GM21825 (cell line): ENCODE results near the gene PBX4.

Experiments
- ATAC-seq: cut with Tn5 transposase; IDR thresholded peaks from one replicate; pipeline ENCODE4 v1.9.1; 2021; ENCODE audit warnings: mild to moderate bottlenecking, moderate library complexity; ENCODE audit not compliant: unreplicated experiment

PBX4 gene

DNA sequence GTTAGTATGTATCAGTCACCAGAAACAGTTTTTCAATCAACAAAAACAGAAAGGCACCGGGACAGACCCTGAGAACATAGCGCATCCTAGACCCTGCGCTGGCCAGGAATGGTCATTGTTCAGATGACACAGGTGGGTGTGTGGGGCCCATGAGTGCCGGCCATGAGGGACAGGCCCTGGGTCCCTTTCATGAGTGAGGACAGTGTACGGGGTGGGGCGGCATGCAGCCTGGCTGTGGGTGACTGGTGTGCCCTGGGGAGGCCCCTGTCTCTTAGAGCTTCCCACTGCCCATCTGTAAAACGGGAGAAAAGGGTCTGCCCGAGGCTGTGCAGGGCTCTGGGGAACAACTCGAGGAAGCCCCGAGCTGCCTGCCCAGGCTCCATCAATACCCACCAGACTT is 25.8 kb downstream of the PBX4 start:
- ATAC-seq = no peak

DNA sequence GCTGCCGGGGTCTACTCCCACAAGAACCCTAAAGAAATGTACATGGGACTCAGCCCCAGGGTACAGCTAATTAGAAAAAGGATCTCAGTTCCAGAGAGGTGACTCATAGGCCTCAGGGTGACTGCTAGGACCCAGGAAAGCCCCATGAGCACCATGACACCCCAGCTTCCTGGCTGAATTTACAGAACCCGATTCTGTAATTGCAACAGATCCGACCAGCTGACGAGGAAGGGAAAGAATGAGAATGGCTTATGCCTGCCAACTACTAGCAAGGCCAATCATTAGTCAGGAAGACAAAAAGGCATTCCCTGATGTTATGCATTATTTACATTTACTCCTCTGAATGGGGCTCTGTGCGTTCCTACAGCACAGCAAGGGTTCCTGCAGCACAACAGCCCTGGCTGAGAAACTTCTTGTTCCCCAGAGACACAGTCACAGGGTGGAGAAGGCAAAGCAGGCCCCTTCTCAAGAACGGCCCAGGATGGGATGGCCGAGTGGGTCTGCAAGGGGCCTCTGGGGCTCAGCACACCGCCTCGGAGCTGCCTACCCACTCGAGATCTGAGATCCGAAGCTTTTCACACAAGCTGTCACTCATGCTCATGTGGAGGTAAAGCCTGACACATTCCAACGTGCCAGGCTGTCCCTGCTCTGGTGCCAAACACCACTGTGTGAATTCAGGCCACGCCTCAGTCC is 27.2 kb downstream of the PBX4 start:
- ATAC-seq = no peak

DNA sequence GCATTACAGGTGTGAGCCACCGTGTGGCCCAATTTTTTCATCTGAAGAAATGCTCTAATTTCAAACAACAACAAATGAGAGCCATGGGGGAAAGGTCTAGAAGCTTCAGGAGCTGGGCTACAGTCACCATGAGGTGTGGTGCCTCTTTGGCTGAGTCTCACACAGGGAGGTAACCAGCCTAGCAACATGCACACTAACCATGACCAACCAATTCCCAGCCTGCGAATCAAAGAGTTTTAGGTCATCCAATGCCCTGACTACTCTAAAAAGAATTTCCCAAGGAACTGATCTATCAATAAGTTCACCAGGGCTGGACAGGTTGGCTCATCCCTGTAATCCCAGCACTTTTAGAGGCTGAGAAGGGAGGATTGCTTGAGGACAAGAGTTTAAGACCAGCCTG is 29.9 kb downstream of the PBX4 start:
- no peak for ATAC-seq

DNA sequence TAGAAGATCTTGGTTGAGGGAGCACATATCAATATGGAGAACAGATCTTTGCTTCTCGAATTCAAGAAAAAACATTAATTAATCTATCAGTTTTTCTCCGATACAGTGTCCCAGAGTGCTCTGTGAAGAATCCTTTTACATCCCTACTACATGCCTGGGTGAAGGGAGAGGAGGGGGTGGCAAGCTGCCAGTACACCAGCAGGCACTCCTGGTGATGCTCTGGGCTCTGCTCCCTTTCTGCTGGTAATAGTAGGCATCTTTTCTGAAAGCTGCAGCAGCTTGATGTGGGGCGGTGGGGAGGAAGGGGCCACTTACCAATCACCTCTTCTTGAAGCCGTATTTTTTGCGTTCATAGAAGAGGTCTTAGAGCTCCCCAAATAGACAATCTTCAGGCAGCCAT is 30.7 kb downstream of the PBX4 start:
- ATAC-seq = no peak

DNA sequence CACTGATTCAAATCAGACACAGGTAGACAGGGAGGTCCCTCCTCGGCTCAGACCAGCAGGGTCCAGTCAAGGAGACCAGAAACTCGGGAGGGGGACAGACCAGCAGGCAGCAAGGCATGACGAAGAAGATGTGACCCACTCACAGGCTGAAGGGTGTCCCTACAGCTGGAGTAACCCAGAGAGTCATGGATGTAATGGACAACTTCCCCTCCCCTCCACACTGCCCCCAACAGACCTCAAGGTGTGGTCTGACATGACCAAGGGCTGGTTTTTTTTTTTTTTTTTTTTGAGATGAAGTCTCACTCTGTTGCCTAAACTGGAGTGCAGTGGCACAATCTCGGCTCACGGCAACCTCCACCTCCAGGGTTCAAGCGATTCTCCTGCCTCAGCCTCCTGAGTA is 34.1 kb downstream of the PBX4 start:
- ATAC-seq = no peak

DNA sequence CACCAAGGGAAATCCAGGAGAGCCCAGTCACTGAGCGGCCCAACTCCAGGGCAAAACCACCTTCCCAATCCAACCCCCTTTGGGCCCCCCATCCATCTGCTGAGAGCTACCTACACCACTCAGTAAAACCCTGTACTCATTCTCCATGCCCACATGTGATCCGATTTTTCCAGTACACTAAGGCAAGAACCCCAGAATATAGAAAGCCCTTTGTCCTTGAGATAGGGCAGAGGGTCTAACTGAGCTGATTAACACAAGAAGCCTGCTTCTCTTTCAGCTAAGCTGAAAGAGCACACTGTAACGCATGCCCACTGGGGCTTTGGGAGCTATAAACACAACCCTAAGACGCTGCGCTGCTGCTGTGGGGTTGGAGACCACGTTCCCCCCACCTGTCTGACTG is 36.0 kb downstream of the PBX4 start:
- ATAC-seq = no peak

DNA sequence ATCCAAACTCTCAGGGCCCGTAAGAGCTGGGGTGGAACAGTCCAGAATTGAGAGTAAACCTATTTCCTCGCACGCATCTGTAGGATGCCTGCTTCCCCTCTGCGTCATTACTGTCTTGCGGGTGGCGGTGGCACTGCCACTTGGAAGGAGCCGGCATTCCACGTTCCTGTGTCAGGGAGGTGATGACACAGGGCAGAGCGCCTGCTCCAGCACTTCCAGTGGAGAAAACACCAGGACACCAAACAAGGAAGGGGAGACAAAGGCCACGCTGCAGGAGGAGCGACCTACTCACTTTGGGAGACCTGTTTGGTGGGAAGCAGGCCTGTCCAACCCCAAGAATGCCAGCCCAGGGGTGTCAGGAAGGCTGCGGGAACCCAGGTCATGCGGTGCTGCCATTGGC is 37.1 kb downstream of the PBX4 start:
- ATAC-seq = no peak

DNA sequence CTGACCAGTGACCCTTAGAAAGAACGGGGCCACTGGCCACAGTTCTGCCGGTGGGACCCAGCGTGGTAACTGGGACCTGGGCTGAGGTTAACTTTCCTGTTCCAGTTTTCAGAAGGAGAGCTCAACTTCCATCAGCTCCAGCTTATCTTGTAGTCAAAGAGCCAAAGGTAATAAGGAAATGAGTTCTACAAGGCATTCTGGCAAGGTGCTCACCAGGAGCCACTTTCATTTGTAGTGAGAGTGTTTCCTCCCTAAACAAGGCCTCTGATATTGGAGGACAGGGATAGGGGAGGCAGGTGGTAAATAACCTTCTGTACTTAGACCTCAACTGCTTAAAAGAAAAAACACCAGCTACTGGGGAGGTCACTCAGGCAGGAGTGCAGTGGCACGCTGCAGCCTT is 38.1 kb downstream of the PBX4 start:
- no peak for ATAC-seq

DNA sequence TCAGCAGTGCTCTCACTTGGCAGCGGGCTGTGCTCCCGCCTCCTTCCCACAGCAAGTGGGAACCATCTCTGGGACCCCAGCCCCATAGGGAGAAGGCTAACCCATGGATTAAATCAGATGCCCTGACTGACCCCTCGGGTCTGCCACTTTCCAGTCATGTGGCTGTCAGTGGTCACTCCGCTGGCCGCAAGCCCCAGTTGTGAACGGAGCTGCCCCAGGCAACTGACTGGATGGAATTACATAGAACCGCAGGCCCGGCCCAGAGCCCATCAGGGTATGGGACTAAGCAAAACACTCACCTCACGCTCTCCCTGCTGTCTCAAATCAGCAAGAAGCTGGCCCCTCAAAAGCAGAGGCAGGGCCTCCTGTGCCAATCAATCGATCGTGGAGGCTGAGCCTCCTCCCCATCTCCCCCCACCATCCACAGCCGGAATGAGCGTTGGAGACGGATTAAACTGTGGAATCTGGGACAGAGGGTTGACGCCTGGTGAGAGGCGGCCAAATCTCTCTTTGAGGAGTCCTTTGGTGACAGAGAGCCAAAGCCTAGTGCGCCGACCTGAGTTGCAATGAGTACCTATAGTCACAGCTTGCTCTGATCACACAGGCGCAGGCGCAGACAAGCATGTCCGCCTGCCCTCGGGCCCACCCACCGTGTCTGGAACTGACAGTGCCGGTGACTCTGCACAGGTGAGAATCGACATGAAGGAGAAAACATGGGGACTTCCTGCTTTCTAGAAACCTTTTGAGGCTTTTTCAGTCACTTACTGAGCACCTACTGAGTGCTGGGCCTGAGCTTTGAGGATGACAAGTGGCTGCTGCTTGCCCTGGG is 38.7 kb downstream of the PBX4 start:
- no peak for ATAC-seq

DNA sequence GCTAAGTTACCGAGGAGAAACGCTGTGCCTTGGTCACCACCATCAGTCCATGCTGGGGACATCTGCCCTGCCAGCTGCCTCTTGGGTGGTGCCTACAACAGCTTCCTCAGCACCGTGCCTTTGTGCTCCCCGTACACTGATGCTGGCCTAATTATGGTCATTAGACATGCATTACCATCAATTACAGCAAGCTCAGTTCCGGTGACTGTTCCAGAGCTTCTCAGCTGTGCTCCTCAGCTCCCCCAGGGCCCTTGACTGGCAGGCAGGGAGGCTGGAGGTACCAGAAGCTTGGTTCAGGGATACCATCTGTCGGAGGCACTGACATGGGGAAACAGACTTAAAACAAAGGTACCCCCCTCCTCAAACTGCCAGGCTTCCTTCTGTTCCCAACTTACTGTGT is 40.2 kb downstream of the PBX4 start:
- no peak for ATAC-seq

DNA sequence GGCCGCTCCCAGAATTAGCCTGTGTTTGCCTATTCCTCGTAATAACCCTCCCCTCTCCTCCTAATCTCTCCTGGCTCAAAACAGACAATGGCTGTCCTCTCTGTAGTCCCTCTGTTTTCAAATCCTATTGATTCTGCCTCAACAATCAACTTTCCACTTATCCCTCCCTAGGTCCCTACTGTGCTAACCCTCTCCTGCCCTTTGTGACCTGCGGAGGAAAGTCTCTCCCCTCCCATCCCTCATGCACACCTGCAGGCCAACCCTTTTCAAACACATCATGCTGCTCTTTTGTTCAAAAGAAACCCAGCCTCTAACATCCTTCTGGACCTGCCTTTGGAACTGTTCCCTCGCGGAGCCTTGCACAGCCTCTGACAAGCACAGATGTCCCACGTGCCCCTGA is 43.1 kb downstream of the PBX4 start:
- no peak for ATAC-seq

DNA sequence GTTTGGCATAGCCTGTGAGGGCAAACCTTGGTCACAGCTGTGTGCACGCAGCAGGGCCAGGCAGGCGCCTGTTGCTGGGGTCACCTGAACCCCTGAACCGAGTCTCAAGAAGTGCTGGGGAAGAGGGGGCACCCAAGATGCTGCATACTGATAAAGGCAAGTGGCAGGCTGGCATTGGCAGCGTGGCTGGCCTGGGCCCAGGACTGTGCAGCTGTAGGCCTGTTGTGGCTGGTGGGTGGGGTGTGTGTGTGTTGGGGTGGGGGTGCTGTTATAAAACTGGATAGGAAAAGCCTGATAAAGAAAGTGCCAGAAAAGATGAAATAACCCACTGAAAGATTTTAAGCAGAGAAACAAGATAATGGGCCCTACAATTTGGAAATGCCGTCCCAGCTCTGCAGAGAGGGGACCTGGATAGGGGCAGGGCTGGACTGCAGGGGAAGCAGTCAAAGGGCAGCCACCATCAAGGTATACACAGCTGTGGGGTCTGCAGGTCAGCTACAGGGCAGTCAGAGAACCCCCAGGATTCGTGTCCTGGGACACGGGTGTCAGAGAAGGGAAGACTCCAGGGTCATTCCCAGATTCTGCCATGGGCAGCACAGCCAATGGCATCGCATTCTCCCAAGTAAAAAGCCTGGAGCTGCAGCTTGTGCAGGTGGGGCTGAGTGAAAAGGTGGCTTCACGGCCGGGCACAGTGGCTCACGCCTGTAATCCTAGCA is 47.3 kb downstream of the PBX4 start:
- ATAC-seq = no peak

DNA sequence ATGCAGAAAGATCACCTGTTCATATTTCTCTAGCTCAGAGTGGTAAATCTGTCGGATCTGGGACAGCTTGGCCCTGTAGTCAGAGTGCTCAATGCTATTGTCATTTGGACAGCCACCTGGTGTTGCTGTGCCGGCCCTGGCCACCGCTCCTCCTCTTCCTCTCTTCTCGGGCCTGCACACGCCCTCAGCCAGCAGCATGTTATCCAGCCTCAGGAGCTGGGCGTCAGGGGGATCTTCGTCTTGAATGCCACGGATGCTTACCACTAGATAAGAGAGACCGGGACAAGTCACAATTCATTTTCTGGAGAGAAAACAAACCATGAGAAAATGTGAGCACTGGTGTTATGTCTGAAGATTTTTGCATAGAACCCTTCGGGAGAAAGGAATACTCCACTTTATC is 47.9 kb downstream of the PBX4 start:
- ATAC-seq = no peak

DNA sequence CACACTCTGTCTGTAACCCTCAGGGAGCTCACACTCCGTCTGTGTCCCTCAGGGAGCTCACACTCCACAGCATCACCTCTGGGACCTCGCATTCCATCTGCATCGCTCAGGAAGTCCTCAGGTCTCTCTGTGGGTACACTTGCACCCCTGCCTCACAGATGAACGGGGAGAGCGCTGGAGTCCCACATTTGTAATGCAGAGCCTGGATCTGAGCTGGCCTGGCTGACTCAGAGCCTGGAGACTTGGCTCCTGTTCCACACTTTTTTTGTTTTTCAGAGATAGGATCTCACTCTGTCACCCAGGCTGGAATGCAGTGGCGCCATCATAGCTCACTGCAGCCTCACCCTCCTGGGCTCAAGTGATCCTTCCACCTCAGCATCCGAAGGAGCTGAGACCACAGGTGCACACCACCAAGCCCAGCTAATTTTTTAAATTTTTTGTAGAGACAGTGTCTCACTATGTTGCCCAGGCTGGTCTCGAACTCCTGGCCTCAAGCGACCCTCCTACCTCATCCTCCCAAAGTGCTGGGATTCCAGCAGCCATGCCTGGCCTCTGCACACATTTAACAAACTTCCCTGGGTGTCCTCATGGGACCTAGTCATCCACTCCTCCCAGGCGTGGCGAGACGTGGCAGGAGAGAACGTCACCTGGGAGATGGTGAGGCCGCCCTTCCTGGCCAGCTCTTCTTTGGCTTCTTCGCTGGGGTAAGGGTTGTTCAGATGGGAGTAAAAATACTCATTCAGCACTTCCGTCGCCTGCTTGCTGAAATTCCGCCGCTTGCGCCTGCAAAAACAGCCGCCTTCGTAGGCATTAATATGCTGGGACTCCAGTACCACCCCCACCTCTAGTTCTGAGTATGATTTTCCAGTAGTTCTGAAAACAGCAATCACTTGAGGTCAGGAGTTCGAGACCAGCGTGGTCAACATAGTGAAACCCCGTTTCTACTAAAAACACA is 49.4 kb downstream of the PBX4 start:
- no peak for ATAC-seq

DNA sequence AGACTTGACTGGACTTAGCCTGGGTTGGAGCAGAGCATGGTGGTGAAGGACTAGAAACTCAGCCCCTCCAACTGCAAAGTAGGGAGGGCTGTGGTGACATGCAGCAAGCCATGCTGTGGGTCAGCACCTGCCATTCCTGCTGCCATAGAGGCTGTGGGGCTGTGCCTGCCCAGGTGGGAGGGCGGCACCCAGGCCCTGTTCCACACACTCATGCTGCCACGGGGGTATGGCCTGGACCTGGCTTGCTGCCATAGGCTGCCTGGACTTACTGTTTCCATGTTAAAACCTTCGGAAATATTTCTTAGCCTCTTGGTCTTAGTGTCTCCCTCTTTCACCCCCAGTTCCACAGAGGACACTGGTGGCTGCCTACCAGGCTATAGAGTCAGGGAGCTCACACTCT is 51.1 kb downstream of the PBX4 start:
- ATAC-seq = no peak

DNA sequence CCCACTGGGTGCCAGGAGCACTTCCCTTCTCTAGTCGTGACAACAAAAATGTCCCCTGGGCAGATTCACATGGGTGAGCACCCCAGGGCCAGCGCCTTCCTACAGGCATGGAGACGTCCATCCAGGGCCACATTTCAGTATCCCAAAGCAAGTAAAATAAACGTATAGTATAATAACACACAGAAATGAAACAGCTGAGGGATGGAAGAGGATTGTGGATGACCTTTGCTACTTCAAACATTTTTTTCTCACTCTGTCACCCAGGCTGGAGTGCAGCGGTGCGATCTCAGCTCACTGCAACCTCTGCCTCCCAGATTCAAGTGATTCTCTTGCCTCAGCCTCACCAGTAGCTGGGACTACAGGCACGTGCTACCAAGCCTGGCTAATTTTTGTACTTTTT is 52.2 kb downstream of the PBX4 start:
- ATAC-seq = no peak

DNA sequence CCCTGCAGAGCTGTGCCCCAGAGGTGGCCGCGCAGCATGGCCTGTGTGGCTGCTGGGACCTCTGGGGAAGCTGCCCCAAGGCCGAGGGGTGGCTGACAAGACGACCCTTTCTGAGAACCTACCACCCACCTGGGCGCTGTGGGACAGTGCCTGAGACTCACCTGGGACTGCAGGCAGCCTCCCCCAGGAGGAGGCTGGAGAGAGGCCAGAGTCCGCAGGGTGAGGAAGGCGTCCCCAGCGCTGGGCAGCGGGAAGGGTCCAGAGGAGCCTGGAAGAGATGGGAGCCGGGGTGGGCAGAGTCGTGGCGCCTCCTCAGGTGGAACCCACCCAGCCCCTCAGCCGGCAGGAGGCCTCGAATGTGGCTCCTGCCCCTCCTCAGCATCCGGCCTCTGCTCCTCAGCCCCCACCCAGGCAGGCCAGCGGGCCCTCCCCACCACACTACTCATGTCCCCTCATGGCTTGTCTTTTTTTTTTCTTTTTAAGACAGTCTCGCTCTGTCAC is 55.1 kb downstream of the PBX4 start:
- no peak for ATAC-seq

DNA sequence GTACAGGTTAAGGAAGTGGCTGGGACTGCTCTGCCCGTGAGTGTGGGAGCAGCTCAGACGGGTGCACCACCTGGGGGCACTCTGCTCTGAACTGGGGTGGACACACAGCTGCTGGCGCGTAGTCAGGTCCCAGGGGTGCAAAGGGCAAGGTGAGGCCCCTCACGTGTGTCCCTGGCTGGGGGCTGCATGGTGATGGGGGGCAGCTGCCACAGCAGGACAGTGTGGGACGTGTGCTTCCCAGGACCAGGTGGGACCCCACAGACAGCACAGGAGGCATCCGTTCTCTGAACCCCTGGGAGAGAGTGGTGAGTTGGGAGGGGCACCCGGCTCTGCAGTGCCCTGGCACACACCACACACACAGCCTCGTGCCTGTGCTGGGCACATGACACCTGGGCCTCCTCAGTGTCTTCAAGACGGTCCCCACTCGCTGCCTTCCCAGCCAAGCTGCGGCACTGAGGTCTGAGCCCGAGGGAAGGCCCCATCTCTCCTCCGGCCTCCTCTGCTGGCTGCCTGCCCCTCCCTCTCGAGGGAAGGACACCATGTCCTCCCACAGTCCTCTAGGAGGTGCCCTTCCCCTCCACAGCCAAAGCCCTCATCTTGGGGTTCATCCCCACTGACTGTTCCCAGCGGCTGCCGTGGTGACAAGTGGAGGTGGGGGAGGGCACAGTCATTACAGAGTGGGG is 55.7 kb downstream of the PBX4 start:
- no peak for ATAC-seq

DNA sequence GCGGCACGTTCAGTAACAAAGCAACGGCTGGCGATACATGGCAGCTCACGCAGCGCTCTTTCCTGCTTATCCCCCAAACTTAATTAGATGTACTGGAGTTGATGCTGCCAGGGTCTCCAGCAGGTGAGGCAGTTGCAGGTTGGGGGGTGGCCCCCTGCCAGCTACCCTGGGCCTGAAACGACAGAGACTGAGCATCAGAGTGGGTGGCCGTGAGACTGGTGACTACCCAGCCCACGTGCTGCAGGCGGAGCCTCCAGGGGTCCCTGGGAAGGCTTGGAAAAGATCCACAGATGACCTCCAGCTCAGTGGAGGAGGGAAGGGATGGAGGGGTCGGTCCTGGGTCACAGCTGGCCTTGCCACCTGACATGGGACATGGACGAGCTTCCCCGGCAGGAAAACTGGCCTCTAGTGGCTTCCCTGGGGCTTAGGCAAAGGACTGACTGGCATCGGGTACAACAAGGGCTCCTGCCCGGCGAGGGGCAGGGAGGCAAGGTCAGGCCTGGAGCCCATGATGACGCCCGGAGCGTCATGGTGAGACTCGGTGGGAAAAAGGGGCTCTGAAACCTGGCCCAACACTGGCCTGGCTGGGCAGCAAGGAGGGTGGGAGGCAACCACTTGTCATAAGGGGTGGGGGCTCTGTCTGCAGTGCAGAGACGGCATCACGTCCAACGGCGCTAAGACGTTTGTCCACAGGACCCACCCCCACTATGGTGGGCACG is 56.4 kb downstream of the PBX4 start:
- no peak for ATAC-seq
